Ovary (tissue), 9 donors: ENCODE data around the gene GAS2L2. TPM values are rescaled to one million over a fixed set of nuclear protein-coding genes. Genes with fewer than 3 reads are reported as not detected.
"Not testable (repeated sequence)": the region's sequence is repeated elsewhere in the genome, so short reads cannot be mapped to it uniquely, and the experiment has no call there.

Experiments
- DNase-seq, 5 donors: peaks; one replicate each; pipeline ENCODE4 v3.0.0-alpha.2; 2019 to 2020
- H3K27ac ChIP-seq, 2 donors: fragments of 200-600 bp; one replicate each; pipeline versions ENCODE4 v1.5.1 to v1.8.0; 2019 to 2022
- H3K27me3 ChIP-seq: fragments of 200-600 bp; one replicate; pipeline ENCODE4 v1.8.0; 2022
- H3K36me3 ChIP-seq: fragments of 200-600 bp; sonication (generic); one replicate; pipeline ENCODE4 v1.5.1; 2019
- H3K4me1 ChIP-seq: one replicate; pipeline ENCODE4 v1.8.1; 2013; ENCODE audit warnings: mild to moderate bottlenecking, moderate library complexity; ENCODE audit not compliant: insufficient read depth
- H3K4me3 ChIP-seq: fragments of 200-600 bp; sonication (generic); one replicate; pipeline ENCODE4 v1.5.1; 2017
- H3K9me3 ChIP-seq, 2 donors: fragments of 200-600 bp in 1 of 2; sonication (generic) in 1 of 2; one replicate each; pipeline versions ENCODE4 v1.5.1 to v1.8.1; 2013 to 2019; ENCODE audit warnings: mild to moderate bottlenecking in 1 of 2, moderate library complexity in 1 of 2
- CTCF ChIP-seq, 3 donors: fragments of 450-650 bp in 2 of 3; fragments of 200-600 bp in 1 of 3; IDR thresholded peaks; one replicate each; pipeline versions ENCODE4 v1.5.1 to v1.8.0; 2016 to 2022; ENCODE audit warnings: antibody characterized with exemption in 3 of 3, mild to moderate bottlenecking in 1 of 3
- EP300 ChIP-seq: sonication (generic); formaldehyde crosslinking; IDR thresholded peaks from one replicate; pipeline ENCODE4 v1.6.1; 2017; ENCODE audit warnings: antibody characterized with exemption
- POLR2A ChIP-seq: fragments of 450-650 bp; IDR thresholded peaks from one replicate; pipeline ENCODE4 v1.6.1; 2017; ENCODE audit warnings: antibody characterized with exemption, mild to moderate bottlenecking, moderate library complexity
- WGBS, 3 donors: extraction: QIAGEN DNeasy Blood & Tissue Kit in 1 of 3; methylation state at CpG; one replicate each; pipeline versions ENCODE4 v1.1.5 to v1.1.7; 2013 to 2017; 5-methylcytosine and 5-hydroxymethylcytosine counted together
- intact Hi-C, 4 donors: fragments of 100-400 bp; cut with DNase I; formaldehyde crosslinking; loops; one replicate each; pipeline versions ENCODE4 v1.11.0 to v1.15.1; 2022 to 2023
- polyA plus RNA-seq, 2 donors: library from polyadenylated mRNA; stranded (reverse); fragments of 200-250 nt in 1 of 2; fragments of 350-450 nt in 1 of 2; fragmentation: Illumina TruSeq in 1 of 2; extraction: RNeasy Lipid Tissue Mini Kit (QIAGEN cat#74804) in 1 of 2; gene quantifications; one replicate each; pipeline ENCODE4 v1.2.3, GENCODE V29; 2013 to 2014
- total RNA-seq, 7 donors: library from RNA; depleted of rRNA in 2 of 7; stranded (reverse); fragments of >200 nt in 2 of 7; fragmentation: NEBNext Ultra II Directional in 3 of 7; extraction: Animal tissue kit (Norgen Biotek cat#: 25700) in 3 of 7; gene quantifications; one replicate each; pipeline versions ENCODE4 v1.1.0 to v1.2.4, GENCODE V29; 2016 to 2023
- donor health status: DM: no; HTN: no; CAD: no; lungs with moderate emphysema.
- donor health status: DM: no; HTN: no; CAD: no.
- donor health status: Bipolar disorder and iron deficiency.
- donor health status: DM: yes; HTN: yes; CAD: no.
- donor health status: DM: no; HTN: no; CAD: no.
- donor health status: DM: yes; HTN: yes; CAD: no.

GAS2L2 gene
- total and polyA plus RNA-seq, 9 donors = 0.02 to 9.0 (median 0.61) TPM; not detected in 3

GRCh38 chr17:35752471-35752870, 568 bp downstream of the GAS2L2 start:
- no peak for DNase-seq
- 60 to 73% (median 69%) methylated on average over 16 of the region's 16 CpGs for WGBS, 3 donors
- Histone ChIP-seq H3K27ac (no peak overlapping the region), H3K9me3 (no peaks in the 10 kb centered on the region), H3K4me3 (no peak overlapping the region), H3K36me3 (no peaks in the 10 kb centered on the region), H3K27me3 (no peaks in the 10 kb centered on the region), H3K4me1 (no peaks in the 10 kb centered on the region)
- intact Hi-C loops = no loop called here
- TF ChIP-seq EP300 (no peak), POLR2A (no peak), CTCF (IDR thresholded peaks at IDR 0.05) (no peak)

GRCh38 chr17:35751541-35751940, 1.5 kb downstream of the GAS2L2 start:
- H3K27me3 ChIP-seq, H3K36me3 ChIP-seq, H3K9me3 ChIP-seq, H3K4me1 ChIP-seq, H3K27ac ChIP-seq, H3K4me3 ChIP-seq, DNase-seq, intact Hi-C loops: not testable (repeated sequence)
- 75 to 79% (median 78%) methylated on average over 4 of the region's 4 CpGs for WGBS, 3 donors

GRCh38 chr17:35750526-35751395, 2.3 kb downstream of the GAS2L2 start:
- no peak overlapping the region for H3K4me3 ChIP-seq
- H3K4me1 ChIP-seq = no peaks in the 10 kb centered on the region
- intact Hi-C loops = no loop called here
- no peaks in the 10 kb centered on the region for H3K36me3 ChIP-seq
- no peaks in the 10 kb centered on the region for H3K9me3 ChIP-seq
- TF ChIP-seq POLR2A (no peak), CTCF (IDR thresholded peaks at IDR 0.05) (no peak), EP300 (no peak)
- WGBS, 3 donors = 63 to 69% (median 66%) methylated on average over 10 of the region's 10 CpGs
- H3K27me3 ChIP-seq = no peaks in the 10 kb centered on the region
- DNase-seq = no peak
- H3K27ac ChIP-seq = no peak overlapping the region

DNA sequence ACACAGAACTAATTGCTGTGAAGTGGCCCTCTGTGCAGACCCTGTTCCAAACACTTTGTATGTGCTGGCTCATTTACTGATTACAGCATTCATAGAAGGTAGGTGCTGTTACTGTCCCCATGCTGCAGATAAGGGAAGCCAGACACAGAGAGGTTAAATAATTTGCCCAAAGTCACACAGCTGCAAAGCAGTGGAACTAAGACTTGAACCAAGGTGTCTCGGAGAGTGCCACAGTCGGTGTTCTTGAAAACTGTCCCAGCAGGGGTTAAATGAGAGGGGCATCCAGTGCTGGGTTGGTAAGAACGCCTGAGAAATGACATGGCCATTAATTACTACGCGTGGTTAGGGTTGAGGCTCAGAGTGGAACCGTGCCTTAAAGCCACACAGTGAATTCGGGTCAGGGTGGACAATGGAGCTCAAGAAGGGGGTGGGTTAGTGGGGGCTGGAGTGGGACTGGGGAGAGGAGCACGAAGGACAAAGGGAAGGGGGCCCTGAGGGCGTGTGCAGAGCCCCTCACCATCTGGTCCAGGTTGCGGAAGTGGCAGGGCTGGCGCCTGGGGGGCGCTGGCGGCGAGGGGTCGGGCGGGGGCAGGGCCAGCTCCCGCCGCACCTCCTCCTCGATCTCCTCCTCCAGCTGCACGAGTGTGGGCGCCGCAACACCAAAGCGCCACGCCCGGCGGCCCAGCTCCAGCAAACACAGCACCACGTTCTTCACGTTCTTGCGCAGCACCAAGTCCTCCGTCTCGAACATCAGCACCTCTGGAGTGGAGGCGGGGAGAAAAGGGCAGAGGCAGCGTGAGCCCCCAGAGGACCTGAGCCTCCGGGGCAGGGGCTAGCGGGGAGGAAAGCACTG, 3.3 kb downstream of the GAS2L2 start:
- intact Hi-C loops = loop anchor here (5.0 to 10.0 kb wide), 7 partner anchors 135 to 437 kb away; no protein-coding TSS in a partner anchor
- H3K27me3 ChIP-seq = no peaks in the 10 kb centered on the region
- no peak overlapping the region for H3K27ac ChIP-seq
- no peak for TF ChIP-seq EP300
- 3 to 5% (median 4%) methylated on average over 34 to 35 of the region's 35 CpGs for WGBS, 3 donors
- no peak overlapping the region for H3K4me3 ChIP-seq
- no peaks in the 10 kb centered on the region for H3K4me1 ChIP-seq
- DNase-seq = no peak
- no peaks in the 10 kb centered on the region for H3K36me3 ChIP-seq
- no peaks in the 10 kb centered on the region for H3K9me3 ChIP-seq

- Histone ChIP-seq H3K9me3 (no peaks in the 10 kb centered on the region), H3K4me3 (no peak overlapping the region), H3K4me1 (no peaks in the 10 kb centered on the region), H3K27ac (no peak overlapping the region), H3K27me3 (no peaks in the 10 kb centered on the region), H3K36me3 (no peaks in the 10 kb centered on the region)
- WGBS, 3 donors = 56 to 71% (median 68%) methylated on average over 6 of the region's 6 CpGs
- no peak for TF ChIP-seq EP300
- TF ChIP-seq CTCF (IDR thresholded peaks at IDR 0.05) = no peak
- no peak for TF ChIP-seq POLR2A
- intact Hi-C loops = loop anchor here (5.0 to 10.0 kb wide), 7 partner anchors 134 to 437 kb away; no protein-coding TSS in a partner anchor
- DNase-seq = no peak
These were observed 4.1 kb downstream of the GAS2L2 start for GRCh38 chr17:35748979-35749378.
